SH-SY5Y (cell line): ENCODE data around the gene CCDC134.

Source experiments
- GATA2 ChIP-seq: IDR thresholded peaks from 2 replicates; pipeline ENCODE4 v1.6.1; 2011; ENCODE audit warnings: mild to moderate bottlenecking, low read depth, low read length
- GATA3 ChIP-seq: IDR thresholded peaks from 2 replicates; pipeline ENCODE4 v1.6.1; 2011; ENCODE audit warnings: low read depth, mild to moderate bottlenecking, low read length, moderate library complexity

- TF ChIP-seq GATA2 (no peak), GATA3 (no peak)
Measured at GRCh38 chr22:41777749-41778425, 22.6 kb upstream of the CCDC134 start.
